Neural cell (in vitro differentiated cells): ENCODE data around the gene CCDC15. TPM values are rescaled to one million over a fixed set of nuclear protein-coding genes. Genes with fewer than 3 reads are reported as not detected.

Source experiments
- H2AFZ ChIP-seq: fragments of 200-600, 300-800 bp; sonication (generic), shearing (Covaris generic); 2 replicates; pipeline ENCODE4 v1.6.0; 2014; ENCODE audit warnings: low read depth, mild to moderate bottlenecking, antibody characterized with exemption, low read length, moderate library complexity
- H3F3A ChIP-seq: fragments of 200-600 bp; shearing (Covaris generic); 2 replicates; pipeline ENCODE4 v1.6.1; 2016; ENCODE audit warnings: mild to moderate bottlenecking, moderate library complexity, mixed read lengths, antibody characterized with exemption, low read length; ENCODE audit not compliant: insufficient read depth, poor library complexity, severe bottlenecking
- H3K27ac ChIP-seq: fragments of 200-600, 300-800 bp; sonication (generic), shearing (Covaris generic); 2 replicates; pipeline ENCODE4 v1.5.1; 2014; ENCODE audit warnings: mild to moderate bottlenecking, low read length, moderate library complexity
- H3K27me3 ChIP-seq: fragments of 300-800, 200-600 bp; sonication (generic), shearing (Covaris generic); 2 replicates; pipeline ENCODE4 v1.6.0; 2014; ENCODE audit warnings: mild to moderate bottlenecking, low read depth, low read length, moderate library complexity; ENCODE audit not compliant: insufficient read depth
- H3K36me3 ChIP-seq: fragments of 300-800, 200-600 bp; sonication (generic), shearing (Covaris generic); 2 replicates; pipeline ENCODE4 v1.5.1; 2014; ENCODE audit warnings: mild to moderate bottlenecking, antibody characterized with exemption, low read length, moderate library complexity; ENCODE audit not compliant: insufficient read depth
- H3K4me2 ChIP-seq: fragments of 300-800, 200-600 bp; sonication (generic), shearing (Covaris generic); 2 replicates; pipeline ENCODE4 v1.6.0; 2014; ENCODE audit warnings: mild to moderate bottlenecking, low read length
- H3K4me3 ChIP-seq: fragments of 300-800, 200-600 bp; sonication (generic), shearing (Covaris generic); 2 replicates; pipeline ENCODE4 v1.5.1; 2014; ENCODE audit warnings: mild to moderate bottlenecking, low read length, moderate library complexity
- H3K79me2 ChIP-seq: fragments of 200-600 bp; shearing (Covaris generic); replicated peaks from 2 replicates; pipeline ENCODE4 v1.6.0; 2014; ENCODE audit warnings: mild to moderate bottlenecking, low read length, moderate library complexity; ENCODE audit not compliant: insufficient read depth
- H3K9ac ChIP-seq: fragments of 300-800, 200-600 bp; sonication (generic), shearing (Covaris generic); 2 replicates; pipeline ENCODE4 v1.6.1; 2016; ENCODE audit warnings: mild to moderate bottlenecking, low read length, mixed read lengths
- H3K9me2 ChIP-seq: fragments of 200-600 bp; shearing (Covaris generic); 2 replicates; pipeline ENCODE4 v1.6.1; 2016; ENCODE audit warnings: mild to moderate bottlenecking, low read length, mixed read lengths; ENCODE audit not compliant: insufficient read depth
- H3K9me3 ChIP-seq: fragments of 200-600, 300-800 bp; sonication (generic), shearing (Covaris generic); 2 replicates; pipeline ENCODE4 v1.6.1; 2016; ENCODE audit warnings: mild to moderate bottlenecking, mixed run types, low read length, moderate library complexity, mixed read lengths
- H4K20me1 ChIP-seq: fragments of 200-600 bp; shearing (Covaris generic); 2 replicates; pipeline ENCODE4 v1.6.1; 2016; ENCODE audit warnings: mild to moderate bottlenecking, mixed run types; ENCODE audit not compliant: insufficient read depth
- EP300 ChIP-seq: fragments of 450-650 bp; conservative IDR thresholded peaks from 2 replicates; pipeline ENCODE4 v1.6.1; 2014; ENCODE audit warnings: antibody characterized with exemption, mild to moderate bottlenecking, moderate library complexity; ENCODE audit not compliant: poor library complexity, severe bottlenecking
- EZH2 ChIP-seq: fragments of 200-600, 300-800 bp; shearing (Covaris generic), sonication (generic); IDR thresholded peaks from 2 replicates; pipeline ENCODE4 v1.6.1; 2014; ENCODE audit warnings: antibody characterized with exemption, low read length, borderline replicate concordance, mild to moderate bottlenecking; ENCODE audit not compliant: insufficient read depth, poor library complexity, severe bottlenecking
- MXI1 ChIP-seq: fragments of 450-650 bp; conservative IDR thresholded peaks from 2 replicates; pipeline ENCODE4 v1.6.1; 2014; ENCODE audit warnings: antibody characterized with exemption, mild to moderate bottlenecking; ENCODE audit not compliant: poor library complexity, severe bottlenecking
- POLR2AphosphoS5 ChIP-seq: IDR thresholded peaks from 2 replicates; pipeline ENCODE4 v1.6.1; 2012
- RAD21 ChIP-seq: fragments of 450-650 bp; conservative IDR thresholded peaks from 2 replicates; pipeline ENCODE4 v1.6.1; 2014; ENCODE audit warnings: antibody characterized with exemption, mild to moderate bottlenecking, moderate library complexity
- SMC3 ChIP-seq: fragments of 450-650 bp; conservative IDR thresholded peaks from 2 replicates; pipeline ENCODE4 v1.6.1; 2014; ENCODE audit warnings: antibody characterized with exemption, mild to moderate bottlenecking, moderate library complexity; ENCODE audit not compliant: poor library complexity
- TAF1 ChIP-seq: IDR thresholded peaks from 2 replicates; pipeline ENCODE4 v1.6.1; 2012; ENCODE audit warnings: low read depth
- polyA plus RNA-seq: library from polyadenylated mRNA; depleted of rRNA; stranded (reverse); fragments of >200 nt; gene quantifications from 2 replicates; pipeline ENCODE4 v1.2.3, GENCODE V29; 2014
- TF ChIP-seq, protein P1 (sequence below): fragments of 450-650 bp; IDR thresholded peaks from 2 replicates; pipeline ENCODE4 v1.5.1; 2014; ENCODE audit warnings: antibody characterized with exemption, mild to moderate bottlenecking, moderate library complexity; ENCODE audit not compliant: poor library complexity, severe bottlenecking
- TF ChIP-seq, protein P2 (sequence below): IDR thresholded peaks from 2 replicates; pipeline ENCODE4 v1.6.1; 2012; ENCODE audit warnings: borderline replicate concordance

The CCDC15 gene
- polyA plus RNA-seq, 1 donor from 2014 or later, result 2.5 TPM

DNA sequence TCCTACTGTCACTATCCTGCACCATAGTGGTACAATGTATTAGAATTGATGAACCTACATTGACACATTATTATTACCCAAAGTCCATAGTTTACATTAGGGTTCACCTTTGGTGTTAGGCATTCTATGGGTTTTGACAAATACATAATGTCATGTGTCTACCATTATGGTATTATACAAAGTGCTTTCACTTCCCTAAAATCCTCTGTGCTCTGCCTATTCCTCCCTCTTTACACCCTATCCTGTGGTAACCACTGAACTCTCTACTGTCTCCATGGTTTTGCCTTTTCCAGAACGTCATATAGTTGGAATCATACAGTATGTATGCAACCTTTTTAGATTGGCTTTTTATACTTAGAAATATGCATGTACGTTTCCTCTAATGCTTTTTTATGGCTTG is 51.5 kb downstream of the CCDC15 start:
- H2AFZ ChIP-seq, result no peak overlapping the region
- no peaks in the 10 kb centered on the region for H3K27me3 ChIP-seq
- no peak overlapping the region for H3K27ac ChIP-seq
- H3K9ac ChIP-seq, result no peak overlapping the region
- no peaks in the 10 kb centered on the region for H3K9me2 ChIP-seq
- TF ChIP-seq EP300, result no peak
- TF ChIP-seq, protein P1, sequence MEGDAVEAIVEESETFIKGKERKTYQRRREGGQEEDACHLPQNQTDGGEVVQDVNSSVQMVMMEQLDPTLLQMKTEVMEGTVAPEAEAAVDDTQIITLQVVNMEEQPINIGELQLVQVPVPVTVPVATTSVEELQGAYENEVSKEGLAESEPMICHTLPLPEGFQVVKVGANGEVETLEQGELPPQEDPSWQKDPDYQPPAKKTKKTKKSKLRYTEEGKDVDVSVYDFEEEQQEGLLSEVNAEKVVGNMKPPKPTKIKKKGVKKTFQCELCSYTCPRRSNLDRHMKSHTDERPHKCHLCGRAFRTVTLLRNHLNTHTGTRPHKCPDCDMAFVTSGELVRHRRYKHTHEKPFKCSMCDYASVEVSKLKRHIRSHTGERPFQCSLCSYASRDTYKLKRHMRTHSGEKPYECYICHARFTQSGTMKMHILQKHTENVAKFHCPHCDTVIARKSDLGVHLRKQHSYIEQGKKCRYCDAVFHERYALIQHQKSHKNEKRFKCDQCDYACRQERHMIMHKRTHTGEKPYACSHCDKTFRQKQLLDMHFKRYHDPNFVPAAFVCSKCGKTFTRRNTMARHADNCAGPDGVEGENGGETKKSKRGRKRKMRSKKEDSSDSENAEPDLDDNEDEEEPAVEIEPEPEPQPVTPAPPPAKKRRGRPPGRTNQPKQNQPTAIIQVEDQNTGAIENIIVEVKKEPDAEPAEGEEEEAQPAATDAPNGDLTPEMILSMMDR, result no peak
- no peak for TF ChIP-seq RAD21
- TF ChIP-seq EZH2, result no peak
- TF ChIP-seq MXI1, result no peak
- TF ChIP-seq, protein P2, sequence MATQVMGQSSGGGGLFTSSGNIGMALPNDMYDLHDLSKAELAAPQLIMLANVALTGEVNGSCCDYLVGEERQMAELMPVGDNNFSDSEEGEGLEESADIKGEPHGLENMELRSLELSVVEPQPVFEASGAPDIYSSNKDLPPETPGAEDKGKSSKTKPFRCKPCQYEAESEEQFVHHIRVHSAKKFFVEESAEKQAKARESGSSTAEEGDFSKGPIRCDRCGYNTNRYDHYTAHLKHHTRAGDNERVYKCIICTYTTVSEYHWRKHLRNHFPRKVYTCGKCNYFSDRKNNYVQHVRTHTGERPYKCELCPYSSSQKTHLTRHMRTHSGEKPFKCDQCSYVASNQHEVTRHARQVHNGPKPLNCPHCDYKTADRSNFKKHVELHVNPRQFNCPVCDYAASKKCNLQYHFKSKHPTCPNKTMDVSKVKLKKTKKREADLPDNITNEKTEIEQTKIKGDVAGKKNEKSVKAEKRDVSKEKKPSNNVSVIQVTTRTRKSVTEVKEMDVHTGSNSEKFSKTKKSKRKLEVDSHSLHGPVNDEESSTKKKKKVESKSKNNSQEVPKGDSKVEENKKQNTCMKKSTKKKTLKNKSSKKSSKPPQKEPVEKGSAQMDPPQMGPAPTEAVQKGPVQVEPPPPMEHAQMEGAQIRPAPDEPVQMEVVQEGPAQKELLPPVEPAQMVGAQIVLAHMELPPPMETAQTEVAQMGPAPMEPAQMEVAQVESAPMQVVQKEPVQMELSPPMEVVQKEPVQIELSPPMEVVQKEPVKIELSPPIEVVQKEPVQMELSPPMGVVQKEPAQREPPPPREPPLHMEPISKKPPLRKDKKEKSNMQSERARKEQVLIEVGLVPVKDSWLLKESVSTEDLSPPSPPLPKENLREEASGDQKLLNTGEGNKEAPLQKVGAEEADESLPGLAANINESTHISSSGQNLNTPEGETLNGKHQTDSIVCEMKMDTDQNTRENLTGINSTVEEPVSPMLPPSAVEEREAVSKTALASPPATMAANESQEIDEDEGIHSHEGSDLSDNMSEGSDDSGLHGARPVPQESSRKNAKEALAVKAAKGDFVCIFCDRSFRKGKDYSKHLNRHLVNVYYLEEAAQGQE, result no peak
- no peak for TF ChIP-seq TAF1
- no peak for TF ChIP-seq SMC3
- no peak for TF ChIP-seq POLR2AphosphoS5
- no peaks in the 10 kb centered on the region for H4K20me1 ChIP-seq
- H3F3A ChIP-seq, result no peaks in the 10 kb centered on the region
- no peaks in the 10 kb centered on the region for H3K36me3 ChIP-seq
- H3K4me3 ChIP-seq, result no peak overlapping the region
- H3K4me2 ChIP-seq, result no peak overlapping the region
- no peaks in the 10 kb centered on the region for H3K79me2 ChIP-seq
- no peaks in the 10 kb centered on the region for H3K9me3 ChIP-seq

DNA sequence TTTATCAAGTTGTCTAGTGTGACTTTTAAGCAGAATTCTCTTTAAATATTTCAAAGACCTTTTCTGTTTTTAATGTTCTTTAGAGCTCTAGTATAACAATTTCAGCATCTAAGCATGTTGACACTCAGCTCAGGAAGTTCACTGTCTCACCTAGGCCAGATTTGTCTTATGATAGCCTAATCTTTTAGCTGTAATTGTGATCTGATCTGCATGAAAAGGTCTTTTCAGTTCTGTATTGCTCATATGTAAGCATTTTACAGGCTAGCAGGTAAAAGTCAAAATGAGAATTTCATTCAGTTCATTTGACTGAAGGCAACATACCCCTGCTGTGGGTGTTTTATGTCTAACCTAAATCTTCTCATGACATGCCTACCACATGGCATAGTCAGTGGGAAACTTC is 62.4 kb downstream of the CCDC15 start:
- Histone ChIP-seq H3K9ac (no peak overlapping the region), H3K27me3 (no peaks in the 10 kb centered on the region), H3K4me2 (no peak overlapping the region), H2AFZ (no peak overlapping the region), H3K9me3 (no peaks in the 10 kb centered on the region), H3K79me2 (no peaks in the 10 kb centered on the region), H4K20me1 (no peaks in the 10 kb centered on the region), H3F3A (no peaks in the 10 kb centered on the region), H3K9me2 (no peaks in the 10 kb centered on the region), H3K36me3 (no peaks in the 10 kb centered on the region), H3K4me3 (no peak overlapping the region), H3K27ac (no peak overlapping the region)
- TF ChIP-seq, protein P1, result no peak
- TF ChIP-seq EZH2, result no peak
- TF ChIP-seq POLR2AphosphoS5, result no peak
- no peak for TF ChIP-seq RAD21
